Naive thymus-derived CD8-positive, alpha-beta T cell (primary cell): Measurements from ENCODE around the gene GCM1. TPM values are rescaled to one million over a fixed set of nuclear protein-coding genes. Genes with fewer than 3 reads are reported as not detected.

Source experiments
- ATAC-seq, 2 donors: fragments of 150-1000 bp; cut with Tn5 transposase in 1 of 2; sonication (Bioruptor Pico), chemical (Tn5 transposase) in 1 of 2; 1 replicate in 1 of 2; 2 replicates in 1 of 2; pipeline ENCODE4 v1.10.0; 2021; ENCODE audit warnings: mild to moderate bottlenecking in 2 of 2, moderate library complexity in 2 of 2
- POLR2A ChIA-PET: fragments of 350-600 bp; sonication (Branson Sonifier 250); formaldehyde crosslinking; loops from one replicate; lab custom pipeline; 2021; ENCODE audit warnings: antibody characterized with exemption; lab: Charles Lee
- DNase-seq, 10 donors: peaks; one replicate each; pipeline versions ENCODE4 v3.0.0 to v3.0.0-alpha.2; 2020 to 2022
- H3K27ac Mint-ChIP-seq, 10 donors: one replicate each; pipeline ENCODE4 v1.8.0; 2020 to 2022; ENCODE audit warnings: mild to moderate bottlenecking in 10 of 10, mixed read lengths in 10 of 10, moderate library complexity in 4 of 10, inconsistent platforms in 1 of 10
- H3K27me3 Mint-ChIP-seq, 5 donors: one replicate each; pipeline ENCODE4 v1.8.0; 2021 to 2022; ENCODE audit warnings: mixed read lengths in 5 of 5
- H3K36me3 Mint-ChIP-seq, 3 donors: one replicate each; pipeline ENCODE4 v1.8.0; 2020 to 2022; ENCODE audit warnings: mixed read lengths in 3 of 3, mild to moderate bottlenecking in 2 of 3, inconsistent platforms in 1 of 3
- H3K4me1 Mint-ChIP-seq, 4 donors: one replicate each; pipeline ENCODE4 v1.8.0; 2021 to 2022; ENCODE audit warnings: mixed read lengths in 4 of 4
- H3K4me3 Mint-ChIP-seq, 10 donors: one replicate each; pipeline ENCODE4 v1.8.0; 2020 to 2022; ENCODE audit warnings: mild to moderate bottlenecking in 10 of 10, mixed read lengths in 10 of 10, moderate library complexity in 6 of 10, inconsistent platforms in 1 of 10
- H3K9me3 Mint-ChIP-seq, 9 donors: one replicate each; pipeline ENCODE4 v1.8.0; 2020 to 2022; ENCODE audit warnings: mixed read lengths in 9 of 9, mild to moderate bottlenecking in 3 of 9, inconsistent platforms in 1 of 9, moderate library complexity in 1 of 9
- polyA plus RNA-seq, 3 donors: library from polyadenylated mRNA; unstranded; fragments of 300-500 nt; fragmentation: Illumina TruSeq; gene quantifications; one replicate each; pipeline ENCODE4 v1.2.3, GENCODE V29; 2021
- total RNA-seq, 8 experiments: library from RNA in 2 of 8; stranded (reverse) in 2 of 8; gene quantifications; one replicate each; pipeline ENCODE4 v1.2.3 and lab custom pipeline; 2021 to 2026

GCM1 gene
- total and polyA plus RNA-seq, 5 experiments from 2014 or later: 0.27 TPM; not detected in 4

DNA sequence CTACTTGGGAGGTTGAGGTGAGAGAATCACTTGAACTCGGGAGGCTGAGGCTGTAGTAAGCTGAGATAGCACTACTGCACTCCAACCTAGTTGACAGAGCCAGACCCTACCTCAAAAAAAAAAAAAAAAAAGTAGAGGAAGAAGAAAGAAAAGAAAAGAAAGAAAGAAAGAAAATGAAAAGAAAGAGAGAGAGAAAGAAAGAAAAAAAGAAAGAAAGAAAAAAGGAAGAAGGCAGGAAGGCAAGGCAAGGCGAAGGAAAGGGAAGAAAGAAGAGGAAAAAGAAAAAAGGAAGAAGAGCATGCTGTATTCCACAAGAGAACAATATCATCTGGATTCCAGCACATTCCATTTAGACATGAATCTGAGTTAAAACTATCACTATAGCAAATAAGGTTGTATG lies 3.8 kb downstream of the GCM1 start:
- no peaks in the 10 kb centered on the region for H3K4me1 Mint-ChIP-seq
- peaks cover 0 to 1% (median 0%) of the 10 kb centered on the region in 3 donors for H3K36me3 Mint-ChIP-seq
- DNase-seq (no peak), ATAC-seq (no peak)
- peaks cover 0 to under 1% (median 0%) of the 10 kb centered on the region in 9 donors for H3K9me3 Mint-ChIP-seq
- no peak overlapping the region for H3K4me3 Mint-ChIP-seq
- no peak overlapping the region for H3K27ac Mint-ChIP-seq
- peaks cover 0 to 9% (median 3%) of the 10 kb centered on the region in 5 donors for H3K27me3 Mint-ChIP-seq
- POLR2A ChIA-PET: no interaction called here

DNA sequence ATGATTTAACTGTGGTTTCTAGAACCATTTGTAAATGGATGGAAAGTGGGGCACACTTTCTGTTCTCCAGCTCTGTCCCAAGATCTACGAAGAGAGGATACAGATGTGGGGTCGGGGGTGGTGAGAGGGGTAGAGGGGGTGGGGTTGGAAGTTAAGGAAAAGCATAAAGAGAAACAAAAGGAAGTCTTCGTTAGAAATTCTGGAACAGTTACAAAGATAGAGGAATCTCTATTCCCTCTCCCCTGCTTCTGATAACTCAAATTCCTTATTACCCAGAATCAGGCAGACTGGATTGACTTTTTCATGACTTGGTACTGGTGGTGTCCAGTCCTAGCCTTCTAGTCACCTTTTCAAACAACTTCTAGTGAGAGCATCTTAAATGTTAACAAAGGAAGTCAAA lies 4.9 kb downstream of the GCM1 start:
- Mint-ChIP-seq H3K4me3 (no peak overlapping the region), H3K36me3 (peaks cover 0 to 1% (median 0%) of the 10 kb centered on the region in 3 donors), H3K27me3 (peaks cover 0 to 5% (median 3%) of the 10 kb centered on the region in 5 donors), H3K9me3 (no peaks in the 10 kb centered on the region), H3K4me1 (no peaks in the 10 kb centered on the region), H3K27ac (no peak overlapping the region)
- POLR2A ChIA-PET: interaction anchor here (0.7 kb wide), 1 partner anchor 12 kb away, joined by 5 read pairs; no protein-coding TSS in a partner anchor
- ATAC-seq (no peak), DNase-seq (no peak)

- Mint-ChIP-seq H3K4me1 (no peaks in the 10 kb centered on the region), H3K27me3 (peaks cover 0 to 7% (median 3%) of the 10 kb centered on the region in 5 donors), H3K4me3 (no peak overlapping the region), H3K9me3 (no peaks in the 10 kb centered on the region), H3K27ac (no peak overlapping the region), H3K36me3 (peaks cover 0 to 1% (median 0%) of the 10 kb centered on the region in 3 donors)
- POLR2A ChIA-PET: no interaction called here
- no peak for DNase-seq
- ATAC-seq: no peak
Observed at GRCh38 chr6:53142810-53143209, 5.8 kb downstream of the GCM1 start.

GRCh38 chr6:53139841-53140413 lies 8.7 kb downstream of the GCM1 start:
- Mint-ChIP-seq H3K4me1 (peaks cover 0 to under 1% (median 0%) of the 10 kb centered on the region in 4 donors), H3K9me3 (no peaks in the 10 kb centered on the region), H3K27me3 (peaks cover 0 to 18% (median 7%) of the 10 kb centered on the region in 5 donors), H3K27ac (peak overlapping the region in 1 of 10 donors; percentile 50), H3K36me3 (peaks cover 0 to 1% (median 0%) of the 10 kb centered on the region in 3 donors), H3K4me3 (no peak overlapping the region)
- no peak for ATAC-seq
- DNase-seq: no peak
- POLR2A ChIA-PET: no interaction called here

- H3K4me3 Mint-ChIP-seq: no peak overlapping the region
Observed at GRCh38 chr6:53136000-53136609, 12.5 kb downstream of the GCM1 start.

DNA sequence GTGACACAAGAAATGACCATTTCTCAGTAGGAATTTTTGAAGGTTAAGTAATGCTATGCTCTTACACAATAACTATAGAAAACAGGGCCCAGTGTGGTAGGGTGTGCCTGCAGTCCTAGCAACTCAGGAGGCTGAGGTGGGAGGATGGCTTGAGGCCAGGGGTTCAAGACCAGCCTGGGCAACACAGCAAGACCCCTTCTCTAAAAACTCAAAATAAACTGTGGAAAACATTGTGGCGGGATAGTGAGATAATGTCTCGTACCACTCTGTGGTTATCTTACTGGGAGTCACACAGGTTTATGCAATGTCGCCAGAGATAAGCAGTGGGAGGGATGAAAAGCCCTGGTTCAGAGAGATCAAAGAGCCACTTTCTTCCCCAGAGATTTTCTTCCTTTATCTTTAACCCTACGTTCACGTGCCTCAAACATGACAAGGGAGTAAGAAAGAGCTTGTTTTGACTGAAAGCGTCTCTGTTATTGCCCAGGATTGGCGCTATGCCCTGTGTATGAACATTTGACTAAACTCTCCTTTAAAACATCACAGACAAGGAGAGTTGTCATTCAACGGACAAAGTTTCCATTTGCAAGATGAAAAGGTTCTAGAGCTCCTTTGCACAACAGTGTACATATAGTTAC lies 13.9 kb downstream of the GCM1 start:
- no peak overlapping the region for H3K4me3 Mint-ChIP-seq
- ATAC-seq: no peak
- H3K27me3 Mint-ChIP-seq: peaks cover 3 to 28% (median 17%) of the 10 kb centered on the region in 5 donors
- H3K9me3 Mint-ChIP-seq: no peaks in the 10 kb centered on the region
- H3K4me1 Mint-ChIP-seq: peaks cover 0 to 5% (median 0%) of the 10 kb centered on the region in 4 donors
- POLR2A ChIA-PET: no interaction called here
- H3K36me3 Mint-ChIP-seq: no peaks in the 10 kb centered on the region
- peak overlapping the region in 1 of 10 donors; percentile 43 for H3K27ac Mint-ChIP-seq
- no peak for DNase-seq

More at GRCh38 chr6:53136000-53136609, 12.5 kb downstream of the GCM1 start:
- ATAC-seq (no peak), DNase-seq (no peak)
- no peaks in the 10 kb centered on the region for H3K36me3 Mint-ChIP-seq
- no peak overlapping the region for H3K27ac Mint-ChIP-seq
- POLR2A ChIA-PET: no interaction called here
- no peaks in the 10 kb centered on the region for H3K9me3 Mint-ChIP-seq
- H3K27me3 Mint-ChIP-seq: peaks cover 4 to 30% (median 11%) of the 10 kb centered on the region in 5 donors
- peaks cover 0 to 5% (median 0%) of the 10 kb centered on the region in 4 donors for H3K4me1 Mint-ChIP-seq

DNA sequence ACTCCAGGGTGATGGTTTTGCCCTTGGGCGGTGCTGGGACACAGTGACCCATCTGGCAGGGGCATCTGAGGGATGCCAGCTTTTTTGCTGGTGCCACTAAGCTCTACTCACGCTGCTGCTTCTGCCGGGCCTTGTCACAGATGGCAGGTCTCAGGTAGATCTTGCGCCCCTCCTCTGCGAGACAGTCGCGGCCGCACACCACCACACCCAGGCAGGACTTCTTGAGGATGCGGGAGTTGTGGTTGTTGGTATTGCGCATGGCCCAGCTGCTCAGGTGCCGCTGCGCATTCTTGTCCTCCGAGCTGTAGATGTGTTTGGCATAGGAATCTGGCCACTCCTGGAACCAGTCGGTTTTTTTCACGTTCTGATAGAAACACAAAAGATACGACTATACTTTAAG lies 14.7 kb downstream of the GCM1 start:
- H3K4me1 Mint-ChIP-seq: peaks cover 0 to 5% (median 0%) of the 10 kb centered on the region in 4 donors
- H3K27me3 Mint-ChIP-seq: peaks cover 4 to 28% (median 17%) of the 10 kb centered on the region in 5 donors
- H3K27ac Mint-ChIP-seq: no peak overlapping the region
- no peak overlapping the region for H3K4me3 Mint-ChIP-seq
- POLR2A ChIA-PET: no interaction called here
- H3K9me3 Mint-ChIP-seq: no peaks in the 10 kb centered on the region
- DNase-seq (no peak), ATAC-seq (no peak)
- no peaks in the 10 kb centered on the region for H3K36me3 Mint-ChIP-seq

GRCh38 chr6:53130569-53131290 lies 17.9 kb downstream of the GCM1 start:
- Mint-ChIP-seq H3K27ac (no peak overlapping the region), H3K4me1 (peaks cover 0 to 5% (median 0%) of the 10 kb centered on the region in 4 donors)

DNA sequence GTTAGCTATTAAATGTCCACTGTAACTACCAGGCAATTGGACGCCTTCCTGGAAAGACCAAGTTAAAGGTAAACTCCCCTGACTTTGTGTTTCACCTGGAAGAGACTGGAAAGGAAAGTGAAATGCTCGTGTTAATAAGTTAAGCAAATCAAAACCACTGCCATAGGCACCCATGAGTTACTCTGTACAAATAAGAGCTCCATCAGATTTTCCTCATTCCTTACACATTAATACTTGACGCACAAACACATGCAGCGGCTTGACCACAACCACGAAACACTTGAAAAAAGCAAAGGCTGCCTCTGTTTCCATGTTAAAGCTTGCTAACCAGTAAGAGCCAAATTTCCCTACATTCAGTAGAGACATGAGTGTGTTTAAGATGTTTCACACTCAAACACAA lies 19.8 kb downstream of the GCM1 start:
- POLR2A ChIA-PET: interaction anchor here (0.7 kb wide), 1 partner anchor 25 kb away, joined by 3 read pairs; no protein-coding TSS in a partner anchor

More at GRCh38 chr6:53130569-53131290, 17.9 kb downstream of the GCM1 start:
- peaks cover 8 to 38% (median 17%) of the 10 kb centered on the region in 5 donors for H3K27me3 Mint-ChIP-seq
- POLR2A ChIA-PET: no interaction called here
- no peaks in the 10 kb centered on the region for H3K9me3 Mint-ChIP-seq
- no peaks in the 10 kb centered on the region for H3K36me3 Mint-ChIP-seq
- H3K4me3 Mint-ChIP-seq: no peak overlapping the region
- DNase-seq (no peak), ATAC-seq (no peak)

DNA sequence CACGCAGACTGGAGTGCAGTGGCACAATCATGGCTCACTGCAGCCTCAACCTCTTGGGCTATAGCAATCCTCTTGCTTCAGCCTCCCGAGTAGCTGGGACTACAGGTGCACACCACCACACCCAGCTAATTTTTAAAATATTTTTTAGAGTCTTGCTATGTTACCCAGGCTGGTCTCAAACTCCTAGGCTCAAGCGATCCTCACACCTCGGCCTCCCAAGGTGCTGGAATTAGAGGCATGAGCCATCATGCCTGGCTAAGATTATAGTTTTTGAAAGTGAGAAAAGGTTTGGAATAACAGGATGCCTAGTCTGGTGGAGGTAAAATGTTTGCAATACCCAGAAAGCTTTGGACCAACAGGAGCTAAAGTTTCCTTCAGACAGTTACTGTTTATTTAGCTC lies 23.4 kb downstream of the GCM1 start:
- Mint-ChIP-seq H3K36me3 (no peaks in the 10 kb centered on the region), H3K27ac (no peak overlapping the region), H3K9me3 (no peaks in the 10 kb centered on the region), H3K4me1 (no peaks in the 10 kb centered on the region), H3K4me3 (no peak overlapping the region), H3K27me3 (peaks cover 8 to 21% (median 12%) of the 10 kb centered on the region in 5 donors)
- DNase-seq (no peak), ATAC-seq (no peak)
- POLR2A ChIA-PET: no interaction called here

More for the DNA sequence above, 19.8 kb downstream of the GCM1 start:
- H3K4me1 Mint-ChIP-seq: no peaks in the 10 kb centered on the region
- H3K27me3 Mint-ChIP-seq: peaks cover 8 to 38% (median 17%) of the 10 kb centered on the region in 5 donors
- ATAC-seq: no peak
- H3K4me3 Mint-ChIP-seq: no peak overlapping the region
- no peaks in the 10 kb centered on the region for H3K36me3 Mint-ChIP-seq
- H3K27ac Mint-ChIP-seq: no peak overlapping the region
- no peaks in the 10 kb centered on the region for H3K9me3 Mint-ChIP-seq
- no peak for DNase-seq

GRCh38 chr6:53124131-53124800 lies 24.4 kb downstream of the GCM1 start:
- Mint-ChIP-seq H3K36me3 (no peaks in the 10 kb centered on the region), H3K9me3 (no peaks in the 10 kb centered on the region), H3K4me1 (peaks cover 0 to 2% (median 0%) of the 10 kb centered on the region in 4 donors), H3K27ac (no peak overlapping the region), H3K4me3 (no peak overlapping the region), H3K27me3 (peaks cover 6 to 21% (median 10%) of the 10 kb centered on the region in 5 donors)
- POLR2A ChIA-PET: no interaction called here
- DNase-seq: no peak
- no peak for ATAC-seq

GRCh38 chr6:53119772-53120409 lies 28.8 kb downstream of the GCM1 start:
- Mint-ChIP-seq H3K27me3 (peaks cover 0 to 13% (median 0%) of the 10 kb centered on the region in 5 donors), H3K36me3 (peaks cover 0 to 8% (median 2%) of the 10 kb centered on the region in 3 donors), H3K4me1 (peaks cover 0 to 2% (median 0%) of the 10 kb centered on the region in 4 donors), H3K9me3 (peaks cover 0 to 11% (median 5%) of the 10 kb centered on the region in 9 donors), H3K4me3 (no peak overlapping the region), H3K27ac (no peak overlapping the region)
- DNase-seq (no peak), ATAC-seq (no peak)
- POLR2A ChIA-PET: no interaction called here
